Prostate gland (tissue), 2 donors: ENCODE measurements around the gene VAV2.

Experiments used
- CTCF ChIP-seq, 4 experiments: fragments of 200-600 bp in 2 of 4; fragments of 450-650 bp in 2 of 4; sonication (generic) in 2 of 4; IDR thresholded peaks; 1 replicate in 3 of 4; 2 replicates in 1 of 4; pipeline ENCODE4 v1.5.1; 2016 to 2019; ENCODE audit warnings: antibody characterized with exemption in 4 of 4, mild to moderate bottlenecking in 2 of 4, moderate library complexity in 2 of 4
- POLR2AphosphoS5 ChIP-seq: sonication (generic); formaldehyde crosslinking; IDR thresholded peaks from one replicate; pipeline ENCODE4 v1.6.1; 2017; ENCODE audit warnings: antibody characterized with exemption

DNA sequence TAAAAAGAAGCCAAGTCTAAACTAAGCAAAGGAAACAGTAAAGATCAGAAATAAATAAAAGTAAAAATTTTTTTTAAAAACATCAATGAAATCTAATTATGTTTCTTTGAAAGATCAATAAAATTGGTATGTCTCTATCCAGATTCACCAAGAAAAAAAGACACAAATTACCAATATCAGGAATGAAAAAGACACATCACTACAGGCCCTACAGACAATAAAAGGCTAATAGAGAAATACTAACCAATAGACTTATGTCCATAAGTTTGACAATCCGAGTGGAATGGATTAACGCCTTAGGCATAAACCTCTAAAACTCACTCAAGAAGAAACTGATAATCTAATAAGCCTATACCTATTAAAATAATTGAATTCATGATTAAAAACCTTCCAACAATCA lies 45.5 kb upstream of the VAV2 start:
- TF ChIP-seq CTCF (IDR thresholded peaks at IDR 0.05) (no peak), POLR2AphosphoS5 (no peak)
